Activated T-cell treated with anti-CD3 and anti-CD28 coated beads for 24 hours (primary cell): ENCODE measurements around the gene SLC28A1.
"Not testable (repeated sequence)": the region's sequence is repeated elsewhere in the genome, so short reads cannot be mapped to it uniquely, and the experiment has no call there.

Experiments used
- DNase-seq: peaks from one replicate; pipeline ENCODE4 v3.0.0-alpha.2; 2020; ENCODE audit warnings: low read depth

SLC28A1 gene

DNA sequence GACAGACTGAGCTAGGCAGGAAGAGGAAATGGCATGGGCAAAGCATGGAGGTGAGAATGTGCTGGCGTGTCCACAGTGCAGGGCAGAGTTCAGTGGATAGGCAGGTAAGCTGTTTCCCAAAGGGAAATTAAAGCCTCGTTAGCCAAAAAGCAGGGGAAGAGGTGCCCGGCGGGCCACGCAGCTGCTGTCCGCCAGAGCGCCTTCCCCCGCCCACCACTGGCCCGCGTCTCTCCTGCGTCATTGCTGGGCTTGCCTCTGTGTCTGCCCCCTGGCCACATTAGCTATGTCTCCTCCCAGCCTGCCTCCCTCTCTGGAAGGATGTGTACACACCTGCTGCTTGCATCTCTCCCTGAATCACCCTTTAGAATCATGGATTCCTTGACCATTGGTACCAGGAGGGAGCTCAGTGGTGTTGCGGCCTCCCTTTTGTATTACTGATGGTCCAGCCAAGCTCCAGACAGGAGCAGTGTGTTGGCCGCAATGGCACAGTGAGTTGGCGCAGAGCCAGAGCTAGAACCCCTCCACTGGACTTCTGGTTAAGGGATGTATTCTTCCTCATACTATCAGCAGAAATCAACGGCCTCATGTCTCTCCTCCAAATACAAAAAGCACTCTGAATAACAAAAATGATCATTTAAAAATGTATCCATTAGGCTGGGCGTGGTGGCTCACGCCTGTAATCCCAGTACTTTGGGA is 26.6 kb downstream of the SLC28A1 start:
- no peak for DNase-seq

DNA sequence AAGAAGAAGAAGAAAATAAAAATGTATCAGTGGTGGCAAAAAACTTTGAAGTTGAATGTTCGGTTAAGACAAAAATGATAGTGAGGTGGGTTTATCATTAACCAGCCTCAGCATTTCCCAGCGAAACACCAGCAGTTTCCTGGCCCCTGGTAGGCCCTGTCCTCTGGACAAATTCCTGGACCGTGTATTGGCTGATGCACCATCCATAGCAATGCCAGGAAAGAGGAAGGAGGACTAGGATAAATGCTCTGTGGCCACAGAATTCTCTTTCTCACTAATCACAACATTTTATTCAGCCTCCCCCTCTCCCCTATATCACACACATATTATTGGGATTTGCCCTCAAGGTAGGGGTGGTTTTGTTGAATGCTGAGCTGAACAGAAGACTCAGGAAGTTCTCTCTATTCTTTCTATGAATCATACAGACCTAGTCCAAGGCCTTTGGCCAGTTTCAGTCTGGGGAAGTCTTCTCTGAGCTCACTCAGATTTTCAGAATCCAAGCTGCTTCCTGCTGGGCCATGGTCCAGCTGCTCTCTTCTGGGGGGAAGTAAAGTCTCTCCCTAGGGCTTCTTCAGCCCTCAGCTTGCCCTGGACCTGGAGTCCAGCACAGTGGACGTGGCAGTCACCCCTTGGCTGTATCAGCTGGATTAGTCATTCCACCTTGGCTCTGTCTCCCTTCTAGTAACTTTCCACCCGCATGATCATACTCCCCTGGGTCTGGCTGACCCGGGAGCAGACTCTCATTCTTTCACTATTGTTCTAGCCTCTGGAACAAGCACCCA is 27.6 kb downstream of the SLC28A1 start:
- no peak for DNase-seq

DNA sequence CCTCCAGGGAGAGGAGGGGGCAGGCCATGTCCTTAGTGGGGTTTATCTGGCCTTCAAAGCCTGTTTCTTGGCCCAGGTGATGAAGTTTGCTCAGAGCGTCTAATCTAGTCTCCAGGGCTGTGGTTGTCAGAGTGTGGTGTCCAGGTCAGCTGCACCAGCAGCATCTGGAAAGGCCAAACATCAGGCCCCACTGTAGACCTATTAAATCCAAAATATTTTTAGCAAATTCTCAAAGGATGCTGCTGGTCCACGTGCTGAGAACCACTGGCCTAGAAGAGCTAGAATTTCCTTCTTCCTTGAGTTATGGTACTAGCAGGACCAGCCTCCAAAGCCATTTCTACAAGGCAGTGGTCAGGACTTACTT is 28.9 kb downstream of the SLC28A1 start:
- DNase-seq, result no peak

DNA sequence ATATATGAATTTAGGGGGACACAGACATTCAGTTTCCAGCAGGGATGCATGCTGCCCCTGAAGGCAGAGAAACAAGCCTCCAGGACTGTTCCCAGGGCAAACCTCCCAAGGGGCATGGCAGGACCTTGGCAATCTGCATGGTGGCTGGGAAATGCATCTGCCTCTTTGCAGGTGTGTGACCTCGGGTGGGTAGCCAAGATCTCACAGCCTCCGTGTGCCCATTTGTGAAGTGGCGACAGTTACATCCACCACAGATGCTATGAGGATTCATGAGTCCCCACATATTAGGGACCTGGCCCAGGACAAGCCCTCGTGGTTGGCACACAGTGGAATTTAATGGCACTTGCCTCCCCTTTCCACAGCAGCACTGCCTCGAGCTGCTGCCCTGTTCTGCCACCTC is 29.9 kb downstream of the SLC28A1 start:
- no peak for DNase-seq

DNA sequence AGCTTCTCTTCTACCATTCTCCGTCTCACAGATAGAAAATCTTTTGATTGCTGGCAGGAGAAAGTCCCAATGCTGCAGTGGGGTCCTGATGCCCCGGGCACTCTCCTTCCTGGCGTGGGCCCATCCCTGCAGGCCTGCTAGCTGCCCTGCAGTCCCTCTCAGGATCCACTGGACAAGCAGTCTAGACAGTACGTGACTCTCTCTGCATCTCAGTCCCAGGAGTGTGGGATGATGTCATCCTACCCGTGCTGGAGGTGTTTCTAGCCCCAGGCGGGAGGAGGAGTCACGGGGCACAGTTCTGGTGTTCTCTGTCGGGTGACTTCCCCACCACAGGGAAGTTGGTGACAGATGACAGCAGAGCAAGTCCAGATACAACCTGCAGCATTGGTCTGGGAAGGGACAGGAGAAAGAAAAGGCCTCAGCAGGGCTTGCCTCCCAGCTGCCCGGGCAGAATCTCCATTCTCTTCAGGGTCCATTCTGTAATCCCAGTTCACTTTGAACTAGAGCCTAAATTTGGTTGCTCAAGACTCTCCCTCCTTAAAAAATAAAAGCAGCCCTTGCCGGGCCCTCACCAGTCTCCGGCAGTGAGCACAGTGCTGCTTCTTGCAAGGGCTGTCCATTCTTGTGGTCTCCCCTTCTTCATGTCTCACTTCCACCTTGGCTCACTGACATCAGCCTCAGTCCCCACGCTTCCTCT is 30.6 kb downstream of the SLC28A1 start:
- peak; percentile 5 for DNase-seq

DNA sequence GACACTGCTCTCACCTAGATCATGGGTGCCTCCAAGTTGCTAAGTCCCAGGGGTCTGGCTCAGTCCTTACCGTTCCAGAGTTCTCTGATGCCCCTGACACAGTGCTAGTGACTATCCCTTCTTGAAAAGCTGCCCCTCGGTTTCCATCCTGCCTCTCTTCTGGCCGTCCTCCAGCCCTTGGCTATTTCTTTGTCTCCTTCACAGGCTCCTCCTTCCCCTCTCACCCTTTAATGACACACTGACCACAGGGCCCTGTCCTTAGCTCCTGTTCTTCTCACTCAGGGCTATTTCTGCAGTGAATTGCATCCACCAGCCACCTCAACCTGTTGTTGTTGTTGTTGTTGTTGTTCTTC is 31.1 kb downstream of the SLC28A1 start:
- no peak for DNase-seq

DNA sequence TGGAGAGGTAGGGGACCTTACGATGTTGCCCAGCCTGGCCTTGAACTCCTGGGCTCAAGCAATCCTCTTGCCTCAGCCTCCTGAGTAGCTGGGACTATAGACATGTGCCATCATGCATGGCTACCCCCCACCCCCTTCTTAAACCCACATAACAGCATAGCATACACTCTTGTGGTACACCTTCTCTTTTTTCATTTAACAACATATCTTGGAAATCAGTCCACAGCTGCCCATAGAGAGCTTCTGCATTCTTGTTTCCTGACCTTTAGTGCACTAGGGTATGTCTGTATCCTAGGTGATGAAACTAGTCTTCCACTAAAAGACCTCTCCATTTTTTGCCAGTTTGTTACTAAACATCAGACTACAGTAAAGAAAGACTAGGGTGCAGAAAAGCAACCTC is 33.0 kb downstream of the SLC28A1 start:
- DNase-seq, result no peak

DNA sequence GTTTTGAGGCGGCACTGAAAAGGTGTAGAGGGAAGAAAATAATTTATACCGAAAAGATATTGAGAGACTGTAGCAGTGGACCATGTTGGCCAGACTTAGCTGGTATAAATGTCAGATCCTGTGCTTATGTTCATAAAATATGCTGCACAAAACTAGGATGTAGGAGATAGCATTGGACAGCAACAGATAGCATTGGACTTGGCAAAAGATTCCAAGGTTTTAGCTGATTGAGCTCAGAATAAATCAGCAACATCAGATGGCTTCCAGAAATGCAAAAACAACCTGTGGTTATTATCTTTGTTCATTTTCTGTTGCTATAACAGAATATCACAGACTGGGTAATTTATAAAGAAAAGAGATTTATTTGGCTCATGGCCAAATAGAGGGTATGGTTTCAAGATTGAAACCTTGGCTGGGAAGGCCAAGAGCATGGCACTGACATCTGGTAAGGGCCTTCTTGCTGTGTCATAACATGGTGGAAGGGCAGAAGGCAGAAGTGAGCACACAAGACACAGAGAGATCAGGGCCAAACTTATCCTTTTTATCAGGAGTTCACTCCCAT is 34.7 kb downstream of the SLC28A1 start:
- no peak for DNase-seq

DNA sequence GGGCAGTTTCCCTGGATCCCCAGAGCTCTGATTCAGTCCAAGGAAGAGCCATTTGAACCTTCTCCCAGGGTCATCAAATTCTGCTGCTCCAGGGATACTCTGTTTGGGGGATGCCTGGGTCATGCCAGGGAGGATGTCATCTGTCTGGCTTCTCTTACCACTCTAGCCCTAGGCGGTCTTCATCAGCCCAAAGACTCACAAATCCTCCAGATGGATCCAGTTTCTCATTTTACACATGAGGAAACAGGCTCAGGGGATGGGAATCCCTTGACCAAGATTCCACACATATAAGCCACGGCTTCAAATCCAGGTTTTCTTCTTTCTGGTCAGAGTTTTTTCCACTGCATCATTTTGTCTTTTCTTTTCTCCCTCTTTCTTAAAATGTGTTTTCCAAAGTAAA is 36.7 kb downstream of the SLC28A1 start:
- DNase-seq, result no peak

DNA sequence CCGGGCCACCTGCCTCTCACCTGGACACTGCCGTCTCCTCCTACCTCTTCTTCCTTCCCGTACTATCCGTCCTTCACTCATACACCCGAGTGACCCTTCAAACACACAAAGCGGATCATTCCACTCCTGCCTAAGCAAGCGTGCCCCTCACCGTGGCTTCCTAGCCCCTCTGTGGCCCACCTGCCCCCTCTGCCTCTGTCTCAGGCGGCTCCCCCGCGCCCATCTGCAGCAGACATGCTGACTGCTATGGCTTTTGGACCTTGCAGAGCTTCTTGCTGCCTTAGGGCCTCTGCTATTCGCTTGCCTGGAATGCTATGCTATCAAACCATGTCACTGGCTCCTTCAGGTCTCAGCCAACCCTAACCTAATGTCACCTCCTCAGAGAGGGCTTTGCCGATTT is 38.1 kb downstream of the SLC28A1 start:
- no peak for DNase-seq

DNA sequence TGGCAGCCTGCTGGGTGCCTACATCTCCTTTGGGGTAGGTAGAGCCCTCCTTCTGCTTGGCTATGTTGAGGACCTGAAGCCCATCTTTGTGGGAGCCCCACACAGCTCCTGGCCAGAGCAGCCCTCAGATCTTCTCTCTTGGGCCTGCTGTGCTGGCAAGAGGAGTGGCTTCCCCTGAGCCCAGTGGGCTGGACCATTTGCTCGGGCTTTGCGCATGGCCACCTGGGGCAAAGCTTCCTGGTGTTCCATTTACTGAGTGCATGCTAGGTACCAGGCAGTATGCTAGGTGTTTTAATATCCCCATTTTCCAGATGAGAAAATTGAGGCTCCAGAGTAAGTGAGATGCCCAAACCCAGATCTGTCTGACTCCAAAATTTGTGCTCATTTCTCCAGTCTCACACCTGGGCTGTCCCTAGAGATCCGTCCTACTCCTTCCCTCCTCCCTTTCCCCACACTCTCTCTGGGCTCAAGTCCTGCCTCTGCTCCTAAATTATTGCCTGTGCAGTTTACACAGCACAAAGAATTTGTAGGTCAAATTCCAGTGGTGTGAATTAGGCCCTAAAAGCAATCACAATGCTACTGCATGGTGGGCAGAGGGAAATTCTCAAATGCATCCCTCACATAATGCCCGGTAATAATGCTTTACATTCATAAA is 39.7 kb downstream of the SLC28A1 start:
- no peak for DNase-seq

DNA sequence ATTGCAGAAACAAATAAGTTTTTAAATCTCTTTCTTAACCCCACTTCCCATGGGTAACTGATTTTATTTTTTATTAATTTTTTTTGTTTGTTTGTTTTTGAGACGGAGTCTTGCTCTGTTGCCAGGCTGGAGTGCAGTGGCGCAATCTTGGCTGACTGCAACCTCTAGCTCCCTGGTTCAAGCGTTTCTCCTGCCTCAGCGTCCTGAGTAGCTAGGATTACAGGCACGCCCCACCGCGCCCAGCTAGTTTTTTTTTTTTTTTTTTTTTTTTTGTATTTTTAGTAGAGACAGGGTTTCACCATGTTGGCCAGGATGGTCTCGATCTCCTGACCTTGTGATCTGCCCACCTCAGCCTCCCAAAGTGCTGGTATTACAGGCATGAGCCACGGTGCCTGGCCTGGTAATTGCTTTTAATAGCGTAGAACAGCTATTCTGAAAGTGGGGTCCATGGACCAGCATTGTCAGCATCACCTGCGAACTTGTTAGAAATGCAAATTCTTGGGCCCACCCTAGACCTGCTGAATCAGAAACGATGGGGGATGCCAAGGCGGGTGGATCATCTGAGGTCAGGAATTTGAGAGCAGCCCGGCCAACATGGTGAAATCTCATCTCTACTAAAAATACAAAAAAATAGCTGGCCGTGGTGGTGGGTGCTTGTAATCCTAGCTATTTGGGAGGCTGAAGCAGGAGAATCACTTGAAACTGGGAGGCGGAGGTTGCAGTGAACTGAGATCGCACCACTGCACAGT is 40.5 kb downstream of the SLC28A1 start:
- not testable (repeated sequence) for DNase-seq

DNA sequence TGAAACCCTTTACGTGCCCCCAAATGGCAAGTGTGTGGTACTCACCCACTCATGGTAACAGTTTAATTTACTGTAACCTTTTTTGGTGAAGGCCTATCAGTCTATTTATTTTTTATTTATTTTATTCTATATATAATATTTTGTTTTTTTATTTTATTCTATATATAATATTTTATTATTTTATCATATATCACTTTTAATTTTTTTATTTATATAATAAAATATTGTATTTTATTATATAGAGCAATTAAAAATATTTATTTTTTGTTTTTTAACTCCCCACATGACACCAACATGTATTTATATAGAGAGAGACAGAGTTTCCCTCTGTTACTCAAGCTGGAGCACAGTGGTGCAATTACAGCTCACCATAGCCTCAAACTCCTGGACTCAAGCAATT is 41.4 kb downstream of the SLC28A1 start:
- no peak for DNase-seq

DNA sequence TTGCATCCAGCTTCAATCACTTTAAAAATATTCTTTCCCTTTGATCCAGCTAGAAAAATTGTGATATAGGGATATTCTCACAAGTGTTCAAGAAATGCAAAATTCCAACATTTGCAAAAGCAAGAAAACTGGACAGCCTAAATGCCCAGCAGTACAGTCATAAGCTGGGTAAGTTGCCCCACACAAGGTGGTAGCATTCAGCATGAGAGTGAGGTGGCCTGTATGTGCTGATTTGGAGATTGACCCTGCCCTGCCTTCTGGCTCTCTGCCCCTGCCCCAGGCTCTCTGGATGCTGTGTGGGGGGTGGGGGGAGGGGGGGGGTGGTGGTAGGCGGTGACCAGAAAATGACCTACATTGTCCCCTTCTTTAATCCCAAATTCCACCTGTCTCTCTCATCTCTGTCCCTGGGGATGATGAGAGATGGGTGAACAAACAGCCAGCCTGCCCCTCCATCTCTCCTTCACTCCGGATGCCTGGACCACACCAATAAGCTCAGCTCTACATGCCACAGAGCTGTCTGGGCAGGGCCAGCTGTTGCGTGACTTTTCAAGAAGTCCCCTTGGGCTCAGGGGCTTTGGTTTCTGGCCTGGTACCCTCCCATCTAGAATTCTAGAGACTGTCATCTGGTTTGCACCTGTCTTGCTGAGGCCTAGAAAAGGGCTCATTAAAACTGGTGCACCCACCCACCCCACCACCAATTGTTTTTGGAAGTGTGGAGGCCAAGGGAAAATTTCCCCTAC is 42.2 kb downstream of the SLC28A1 start:
- DNase-seq, result no peak

DNA sequence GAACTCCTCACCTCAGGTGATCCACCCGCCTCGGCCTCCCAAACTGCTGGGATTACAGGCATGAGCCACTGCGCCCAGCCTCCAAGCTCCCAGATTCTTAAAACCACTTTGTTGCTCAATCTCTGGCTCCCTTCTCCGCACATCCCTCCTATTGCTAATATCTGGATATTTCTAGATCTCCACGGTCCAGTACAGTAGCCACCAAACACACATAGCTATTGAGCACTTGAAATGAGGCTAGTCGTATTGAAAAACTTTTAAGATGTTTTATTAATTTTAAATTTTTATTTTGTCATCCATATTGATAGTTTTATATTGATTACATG is 44.3 kb downstream of the SLC28A1 start:
- DNase-seq, result no peak

DNA sequence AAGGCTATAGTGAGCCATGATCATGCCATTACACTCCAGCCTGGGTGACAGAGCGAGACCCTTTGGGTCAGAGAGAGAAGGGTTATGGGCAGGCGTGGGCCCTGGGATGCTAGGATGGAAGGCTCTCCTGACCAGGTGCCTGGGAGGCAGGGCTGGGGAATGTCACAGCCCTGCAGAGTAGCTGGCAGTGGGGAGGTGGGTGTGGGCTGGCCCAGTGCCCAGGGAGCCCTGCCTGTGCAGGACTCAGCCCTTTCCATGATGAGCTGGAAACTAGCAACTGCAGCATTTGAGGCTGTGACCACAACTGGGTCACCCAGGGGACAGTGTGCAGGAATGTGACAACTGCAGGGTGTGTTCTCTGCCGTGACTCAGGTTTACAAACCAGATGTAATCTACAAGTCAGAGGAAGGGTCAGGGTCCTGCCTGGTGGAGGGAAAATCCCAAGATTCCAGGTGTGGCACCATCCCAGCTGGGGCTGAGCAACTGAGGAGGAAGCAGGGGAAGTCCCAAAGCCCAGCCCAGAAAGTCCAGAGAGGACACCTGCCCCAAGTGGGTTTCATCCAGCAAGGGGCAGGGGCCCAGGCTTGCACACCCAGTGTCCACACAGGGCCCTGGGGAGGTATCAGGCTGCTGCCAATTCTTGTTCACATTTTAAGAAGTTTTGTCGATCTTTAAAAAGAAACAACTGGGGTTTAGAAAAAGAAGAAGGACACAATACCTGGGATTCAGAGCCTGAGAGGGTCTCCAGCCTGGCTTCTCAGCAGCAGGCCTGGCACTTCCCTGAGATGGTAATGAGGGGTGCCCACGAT is 45.5 kb downstream of the SLC28A1 start:
- no peak for DNase-seq

DNA sequence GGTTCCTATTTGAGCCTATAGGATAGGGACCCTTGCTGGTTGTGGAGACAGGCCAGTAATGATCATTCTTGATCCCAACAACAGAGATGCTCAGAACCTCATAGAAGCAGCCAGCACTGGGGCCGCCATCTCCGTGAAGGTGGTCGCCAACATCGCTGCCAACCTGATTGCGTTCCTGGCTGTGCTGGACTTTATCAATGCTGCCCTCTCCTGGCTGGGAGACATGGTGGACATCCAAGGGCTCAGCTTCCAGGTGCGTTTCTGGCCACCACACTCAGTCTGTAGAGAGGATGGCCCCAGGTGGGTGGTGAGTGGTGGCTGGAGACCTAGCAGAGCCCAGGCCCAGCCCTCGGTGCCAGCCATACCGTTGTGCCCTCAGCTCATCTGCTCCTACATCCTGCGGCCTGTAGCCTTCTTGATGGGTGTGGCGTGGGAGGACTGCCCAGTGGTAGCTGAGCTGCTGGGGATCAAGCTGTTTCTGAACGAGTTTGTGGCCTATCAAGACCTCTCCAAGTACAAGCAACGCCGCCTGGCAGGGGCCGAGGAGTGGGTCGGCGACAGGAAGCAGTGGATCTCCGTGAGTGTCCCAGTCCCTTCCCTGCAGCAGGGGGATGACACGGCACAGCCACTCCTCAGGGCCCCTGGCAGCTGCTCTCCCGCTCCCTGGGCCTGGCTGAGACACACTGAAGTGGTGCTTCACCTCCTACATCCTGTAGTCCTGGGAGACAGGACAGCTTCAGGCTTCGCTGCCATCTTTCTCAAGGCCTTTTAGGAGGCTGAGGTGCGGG is 50.7 kb downstream of the SLC28A1 start:
- DNase-seq, result no peak

DNA sequence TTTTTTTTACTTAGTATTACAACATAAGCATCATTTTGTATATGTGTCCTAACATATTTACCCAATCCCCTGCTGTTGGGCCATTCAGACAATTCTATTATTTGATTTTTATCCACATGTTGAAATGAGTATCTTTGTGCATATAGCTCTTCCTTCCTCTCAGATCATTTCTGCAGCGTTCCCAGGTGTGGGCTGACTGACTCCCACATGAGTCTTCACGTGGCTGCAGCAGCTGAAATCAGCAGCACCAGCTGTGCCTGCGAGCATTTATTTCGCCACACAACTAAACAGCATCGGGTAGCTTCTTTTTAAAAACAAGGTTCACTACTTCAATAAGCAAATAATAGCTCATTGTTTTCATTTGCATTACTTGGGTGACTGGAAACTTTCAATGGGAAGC is 52.7 kb downstream of the SLC28A1 start:
- DNase-seq, result no peak

DNA sequence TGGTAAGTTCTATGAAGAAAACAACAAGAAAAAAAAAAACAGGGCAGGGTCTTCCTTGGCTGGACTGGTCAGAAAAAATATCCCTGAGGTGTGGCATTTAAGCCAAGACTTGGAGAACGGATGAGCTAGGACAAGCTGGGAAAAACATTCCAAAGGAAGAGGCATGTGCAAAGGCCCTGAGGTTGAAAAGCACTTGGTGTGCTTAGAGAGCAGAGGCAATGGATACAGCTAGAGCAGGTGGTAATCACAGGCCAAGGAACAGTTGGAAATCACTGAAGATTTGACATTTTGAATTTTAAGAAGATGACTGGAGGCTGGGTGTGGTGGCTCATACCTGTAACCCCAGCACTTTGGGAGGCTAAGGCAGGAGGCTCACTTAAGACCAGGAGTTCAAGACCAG is 54.3 kb downstream of the SLC28A1 start:
- no peak for DNase-seq

DNA sequence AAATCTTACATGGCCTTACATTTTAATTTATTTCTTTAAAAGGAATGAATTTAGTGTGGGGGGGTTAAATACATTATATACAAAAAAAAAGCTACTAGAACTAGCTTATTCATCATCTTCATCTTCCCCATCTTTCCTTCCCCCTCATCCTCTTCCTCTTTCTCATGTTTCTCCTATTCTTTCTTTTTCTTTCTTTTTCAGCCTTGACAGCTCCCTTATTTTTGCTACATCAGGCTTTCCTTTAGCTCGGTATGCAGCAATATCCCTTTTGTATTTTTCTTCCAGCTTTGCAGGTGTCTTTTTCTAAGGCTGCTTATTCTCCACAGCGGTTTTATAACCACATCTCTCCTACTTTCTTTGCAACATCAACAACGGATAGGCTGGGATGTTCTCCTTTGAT is 55.9 kb downstream of the SLC28A1 start:
- no peak for DNase-seq
